ENCODE results near the gene METTL17. TPM values are rescaled to one million over a fixed set of nuclear protein-coding genes. Genes with fewer than 3 reads are reported as not detected.

The METTL17 gene
- total and polyA plus RNA-seq, 2 of the 13 experiments (the other 11 are each of a cell fraction or from before 2014, with no cell fraction given): 122 to 199 TPM

DNA sequence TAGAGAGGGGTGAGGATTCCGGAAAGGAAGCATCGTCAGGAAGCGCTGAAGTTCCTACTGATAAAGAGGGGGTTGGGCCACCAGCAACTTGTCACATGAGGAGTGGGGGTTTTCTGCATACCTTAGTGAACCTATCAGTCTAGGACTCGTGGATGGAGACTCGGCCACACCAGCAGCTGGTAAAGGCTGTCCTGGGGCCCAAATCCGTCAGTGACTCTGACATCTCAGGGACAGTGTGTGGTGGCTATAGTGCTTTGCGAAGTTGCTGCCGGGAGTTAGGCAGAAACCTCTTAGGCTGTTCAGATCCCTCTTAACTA lies 18.1 kb upstream of the METTL17 start (continued):
- TF ChIP-seq ZNF333 (CRISPR knock-in tag; IDR thresholded peaks at IDR 0.05; ENCODE audit: borderline replicate concordance): no peak
- no peak for TF ChIP-seq ZNF775 (CRISPR knock-in tag; IDR thresholded peaks at IDR 0.05; ENCODE audit: borderline replicate concordance)
- TF ChIP-seq, protein P1, sequence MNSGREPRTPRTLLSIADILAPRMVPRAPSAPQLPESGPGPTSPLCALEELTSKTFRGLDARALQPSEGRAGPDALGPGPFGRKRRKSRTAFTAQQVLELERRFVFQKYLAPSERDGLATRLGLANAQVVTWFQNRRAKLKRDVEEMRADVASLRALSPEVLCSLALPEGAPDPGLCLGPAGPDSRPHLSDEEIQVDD (CRISPR knock-in tag; IDR thresholded peaks at IDR 0.05; ENCODE audit: borderline replicate concordance): no peak
- TF ChIP-seq, protein P2, sequence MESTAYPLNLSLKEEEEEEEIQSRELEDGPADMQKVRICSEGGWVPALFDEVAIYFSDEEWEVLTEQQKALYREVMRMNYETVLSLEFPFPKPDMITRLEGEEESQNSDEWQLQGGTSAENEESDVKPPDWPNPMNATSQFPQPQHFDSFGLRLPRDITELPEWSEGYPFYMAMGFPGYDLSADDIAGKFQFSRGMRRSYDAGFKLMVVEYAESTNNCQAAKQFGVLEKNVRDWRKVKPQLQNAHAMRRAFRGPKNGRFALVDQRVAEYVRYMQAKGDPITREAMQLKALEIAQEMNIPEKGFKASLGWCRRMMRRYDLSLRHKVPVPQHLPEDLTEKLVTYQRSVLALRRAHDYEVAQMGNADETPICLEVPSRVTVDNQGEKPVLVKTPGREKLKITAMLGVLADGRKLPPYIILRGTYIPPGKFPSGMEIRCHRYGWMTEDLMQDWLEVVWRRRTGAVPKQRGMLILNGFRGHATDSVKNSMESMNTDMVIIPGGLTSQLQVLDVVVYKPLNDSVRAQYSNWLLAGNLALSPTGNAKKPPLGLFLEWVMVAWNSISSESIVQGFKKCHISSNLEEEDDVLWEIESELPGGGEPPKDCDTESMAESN (CRISPR knock-in tag; conservative IDR thresholded peaks at IDR 0.05): no peak
- no peak for TF ChIP-seq NCOA5 (CRISPR knock-in tag; IDR thresholded peaks at IDR 0.05)
- TF ChIP-seq ZNF598 (CRISPR knock-in tag; IDR thresholded peaks at IDR 0.05; ENCODE audit: borderline replicate concordance): no peak
- TF ChIP-seq RARA (CRISPR knock-in tag; IDR thresholded peaks at IDR 0.05): no peak
- TF ChIP-seq, protein P3, sequence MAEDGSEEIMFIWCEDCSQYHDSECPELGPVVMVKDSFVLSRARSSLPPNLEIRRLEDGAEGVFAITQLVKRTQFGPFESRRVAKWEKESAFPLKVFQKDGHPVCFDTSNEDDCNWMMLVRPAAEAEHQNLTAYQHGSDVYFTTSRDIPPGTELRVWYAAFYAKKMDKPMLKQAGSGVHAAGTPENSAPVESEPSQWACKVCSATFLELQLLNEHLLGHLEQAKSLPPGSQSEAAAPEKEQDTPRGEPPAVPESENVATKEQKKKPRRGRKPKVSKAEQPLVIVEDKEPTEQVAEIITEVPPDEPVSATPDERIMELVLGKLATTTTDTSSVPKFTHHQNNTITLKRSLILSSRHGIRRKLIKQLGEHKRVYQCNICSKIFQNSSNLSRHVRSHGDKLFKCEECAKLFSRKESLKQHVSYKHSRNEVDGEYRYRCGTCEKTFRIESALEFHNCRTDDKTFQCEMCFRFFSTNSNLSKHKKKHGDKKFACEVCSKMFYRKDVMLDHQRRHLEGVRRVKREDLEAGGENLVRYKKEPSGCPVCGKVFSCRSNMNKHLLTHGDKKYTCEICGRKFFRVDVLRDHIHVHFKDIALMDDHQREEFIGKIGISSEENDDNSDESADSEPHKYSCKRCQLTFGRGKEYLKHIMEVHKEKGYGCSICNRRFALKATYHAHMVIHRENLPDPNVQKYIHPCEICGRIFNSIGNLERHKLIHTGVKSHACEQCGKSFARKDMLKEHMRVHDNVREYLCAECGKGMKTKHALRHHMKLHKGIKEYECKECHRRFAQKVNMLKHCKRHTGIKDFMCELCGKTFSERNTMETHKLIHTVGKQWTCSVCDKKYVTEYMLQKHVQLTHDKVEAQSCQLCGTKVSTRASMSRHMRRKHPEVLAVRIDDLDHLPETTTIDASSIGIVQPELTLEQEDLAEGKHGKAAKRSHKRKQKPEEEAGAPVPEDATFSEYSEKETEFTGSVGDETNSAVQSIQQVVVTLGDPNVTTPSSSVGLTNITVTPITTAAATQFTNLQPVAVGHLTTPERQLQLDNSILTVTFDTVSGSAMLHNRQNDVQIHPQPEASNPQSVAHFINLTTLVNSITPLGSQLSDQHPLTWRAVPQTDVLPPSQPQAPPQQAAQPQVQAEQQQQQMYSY (CRISPR knock-in tag; IDR thresholded peaks at IDR 0.05): no peak
- TF ChIP-seq GLMP (CRISPR knock-in tag; IDR thresholded peaks at IDR 0.05; ENCODE audit: borderline replicate concordance): no peak
- TF ChIP-seq, protein P4, sequence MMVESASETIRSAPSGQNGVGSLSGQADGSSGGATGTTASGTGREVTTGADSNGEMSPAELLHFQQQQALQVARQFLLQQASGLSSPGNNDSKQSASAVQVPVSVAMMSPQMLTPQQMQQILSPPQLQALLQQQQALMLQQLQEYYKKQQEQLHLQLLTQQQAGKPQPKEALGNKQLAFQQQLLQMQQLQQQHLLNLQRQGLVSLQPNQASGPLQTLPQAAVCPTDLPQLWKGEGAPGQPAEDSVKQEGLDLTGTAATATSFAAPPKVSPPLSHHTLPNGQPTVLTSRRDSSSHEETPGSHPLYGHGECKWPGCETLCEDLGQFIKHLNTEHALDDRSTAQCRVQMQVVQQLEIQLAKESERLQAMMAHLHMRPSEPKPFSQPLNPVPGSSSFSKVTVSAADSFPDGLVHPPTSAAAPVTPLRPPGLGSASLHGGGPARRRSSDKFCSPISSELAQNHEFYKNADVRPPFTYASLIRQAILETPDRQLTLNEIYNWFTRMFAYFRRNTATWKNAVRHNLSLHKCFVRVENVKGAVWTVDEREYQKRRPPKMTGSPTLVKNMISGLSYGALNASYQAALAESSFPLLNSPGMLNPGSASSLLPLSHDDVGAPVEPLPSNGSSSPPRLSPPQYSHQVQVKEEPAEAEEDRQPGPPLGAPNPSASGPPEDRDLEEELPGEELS (CRISPR knock-in tag; IDR thresholded peaks at IDR 0.05): no peak
- no peak; the same call in 1 of the 2 replicates for TF ChIP-seq TIGD3 (CRISPR knock-in tag; IDR thresholded peaks at IDR 0.05; ENCODE audit: borderline replicate concordance)
- TF ChIP-seq ZNF550 (CRISPR knock-in tag; IDR thresholded peaks at IDR 0.05; ENCODE audit: borderline replicate concordance): no peak
- no peak for TF ChIP-seq CHD2 (IDR thresholded peaks at IDR 0.05; ENCODE audit: low read depth, low read length)
- TF ChIP-seq JUND (CRISPR knock-in tag; IDR thresholded peaks at IDR 0.05): no peak
- no peak for TF ChIP-seq ZNF274 (CRISPR knock-in tag; IDR thresholded peaks at IDR 0.05)
- peak; percentile 3; the same call in 1 of the 2 replicates for TF ChIP-seq NFYB (CRISPR knock-in tag; IDR thresholded peaks at IDR 0.05)

Data from HepG2 (cell line).